ENCODE results near the gene KRTAP10-7.
A peak's percentile ranks its signal among the peaks of the same experiment; 100 is the strongest.
"Not testable (repeated sequence)": the region's sequence is repeated elsewhere in the genome, so short reads cannot be mapped to it uniquely, and the experiment has no call there.

Gene KRTAP10-7

DNA sequence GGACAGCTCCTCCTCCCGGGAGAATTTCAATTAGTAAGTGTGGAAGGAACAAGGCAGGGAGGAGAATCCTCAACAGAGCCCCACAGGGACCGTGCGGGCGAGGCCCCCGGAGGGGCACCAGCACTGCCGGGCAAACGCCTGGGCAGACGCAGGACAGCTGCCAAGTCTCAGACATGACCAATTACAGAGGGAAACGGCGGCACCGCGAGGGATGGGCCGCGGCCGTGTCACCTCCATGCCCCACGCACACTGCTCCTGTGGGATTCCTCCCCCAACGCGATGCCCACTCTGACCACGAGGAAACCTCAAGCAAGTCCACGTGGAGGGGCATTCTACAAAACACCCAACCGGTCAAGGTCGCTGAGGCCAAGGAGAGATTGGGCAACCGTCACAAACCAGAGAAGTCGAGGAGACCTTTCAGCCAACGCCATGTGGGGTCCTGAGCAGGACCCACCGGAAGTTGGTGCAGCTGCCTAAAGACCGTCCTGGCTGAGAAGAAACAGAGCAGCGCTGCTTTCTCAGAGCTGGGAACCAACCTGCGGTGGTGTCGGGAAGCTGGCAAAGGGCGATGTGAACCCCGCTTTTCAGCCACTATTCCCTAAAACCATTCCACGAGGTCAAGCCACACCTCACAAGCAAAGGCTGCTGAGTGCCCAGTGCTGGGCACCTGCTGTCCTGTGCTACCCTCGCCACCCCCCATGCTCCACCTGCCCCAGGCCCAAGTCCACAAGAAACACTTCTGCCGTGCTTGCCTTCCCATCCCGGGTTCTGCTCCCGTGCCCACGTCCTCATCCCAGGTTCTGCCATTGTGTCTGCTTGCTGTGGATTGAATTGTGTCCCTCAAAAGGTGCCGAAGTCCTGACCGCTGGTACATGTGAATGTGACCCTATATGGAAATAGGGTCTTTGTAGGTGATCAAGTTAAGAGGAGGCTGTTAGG is 28.3 kb upstream of the KRTAP10-7 start:
- DNase-seq, result no peak

DNA sequence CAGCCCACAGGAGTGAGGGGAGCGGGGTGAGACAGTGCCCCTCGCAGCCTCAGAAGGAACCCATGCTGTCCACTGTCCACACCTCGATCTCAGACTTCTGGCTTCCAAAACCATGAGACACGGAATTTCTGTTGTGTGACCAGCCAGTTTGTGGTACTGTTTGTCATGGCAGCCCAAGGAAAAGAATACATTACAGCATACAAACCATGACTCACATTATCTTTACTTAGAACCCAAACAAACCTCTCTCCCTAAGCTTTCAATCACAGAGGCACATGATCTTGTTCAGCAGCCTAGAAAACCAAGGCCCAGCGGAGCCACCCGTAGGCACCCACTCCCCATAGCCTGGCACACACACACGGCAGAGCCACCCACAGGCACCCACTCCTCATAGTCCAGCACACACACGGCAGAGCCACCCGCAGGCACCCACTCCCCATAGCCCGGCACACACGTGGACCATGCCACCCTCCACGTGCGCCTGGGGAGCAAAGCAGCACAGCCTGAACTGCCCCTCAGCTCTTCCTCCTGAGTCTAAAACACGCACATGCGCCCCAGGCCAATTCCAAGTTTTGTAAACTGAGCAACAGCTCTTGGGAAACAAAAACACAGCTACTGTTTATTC is 27.3 kb upstream of the KRTAP10-7 start:
- no peak for DNase-seq

DNA sequence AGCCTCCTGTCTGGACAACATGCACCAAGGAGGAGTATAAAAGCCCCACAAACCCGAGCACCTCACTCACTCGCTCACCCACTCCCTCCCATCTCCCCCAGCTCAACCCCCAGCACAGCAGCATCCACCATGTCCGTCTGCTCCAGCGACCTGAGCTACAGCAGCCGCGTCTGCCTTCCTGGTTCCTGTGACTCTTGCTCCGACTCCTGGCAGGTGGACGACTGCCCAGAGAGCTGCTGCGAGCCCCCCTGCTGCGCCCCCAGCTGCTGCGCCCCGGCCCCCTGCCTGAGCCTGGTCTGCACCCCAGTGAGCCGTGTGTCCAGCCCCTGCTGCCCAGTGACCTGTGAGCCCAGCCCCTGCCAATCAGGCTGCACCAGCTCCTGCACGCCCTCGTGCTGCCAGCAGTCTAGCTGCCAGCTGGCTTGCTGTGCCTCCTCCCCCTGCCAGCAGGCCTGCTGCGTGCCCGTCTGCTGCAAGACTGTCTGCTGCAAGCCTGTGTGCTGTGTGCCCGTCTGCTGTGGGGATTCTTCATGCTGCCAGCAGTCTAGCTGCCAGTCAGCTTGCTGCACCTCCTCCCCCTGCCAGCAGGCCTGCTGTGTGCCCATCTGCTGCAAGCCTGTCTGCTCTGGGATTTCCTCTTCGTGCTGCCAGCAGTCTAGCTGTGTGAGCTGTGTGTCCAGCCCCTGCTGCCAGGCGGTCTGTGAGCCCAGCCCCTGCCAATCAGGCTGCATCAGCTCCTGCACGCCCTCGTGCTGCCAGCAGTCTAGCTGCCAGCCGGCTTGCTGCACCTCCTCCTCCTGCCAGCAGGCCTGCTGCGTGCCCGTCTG is 26.6 kb upstream of the KRTAP10-7 start, which contains the start of gene KRTAP10-4:
Gene KRTAP10-4, plus strand, starts transcription at position 100 of the 827 bp plus-strand sequence. Its CDS starts 30 bp downstream, at position 130.
- DNase-seq, result not testable (repeated sequence)

GRCh38 chr21:44574457-44575306 is 25.7 kb upstream of the KRTAP10-7 start:
- no peak for DNase-seq

GRCh38 chr21:44575307-44576024 is 24.9 kb upstream of the KRTAP10-7 start:
- DNase-seq, result no peak

- no peak for DNase-seq
Measured at GRCh38 chr21:44576025-44576420, 24.4 kb upstream of the KRTAP10-7 start.

- DNase-seq, result no peak
Measured at GRCh38 chr21:44578371-44579055, 21.9 kb upstream of the KRTAP10-7 start.

DNA sequence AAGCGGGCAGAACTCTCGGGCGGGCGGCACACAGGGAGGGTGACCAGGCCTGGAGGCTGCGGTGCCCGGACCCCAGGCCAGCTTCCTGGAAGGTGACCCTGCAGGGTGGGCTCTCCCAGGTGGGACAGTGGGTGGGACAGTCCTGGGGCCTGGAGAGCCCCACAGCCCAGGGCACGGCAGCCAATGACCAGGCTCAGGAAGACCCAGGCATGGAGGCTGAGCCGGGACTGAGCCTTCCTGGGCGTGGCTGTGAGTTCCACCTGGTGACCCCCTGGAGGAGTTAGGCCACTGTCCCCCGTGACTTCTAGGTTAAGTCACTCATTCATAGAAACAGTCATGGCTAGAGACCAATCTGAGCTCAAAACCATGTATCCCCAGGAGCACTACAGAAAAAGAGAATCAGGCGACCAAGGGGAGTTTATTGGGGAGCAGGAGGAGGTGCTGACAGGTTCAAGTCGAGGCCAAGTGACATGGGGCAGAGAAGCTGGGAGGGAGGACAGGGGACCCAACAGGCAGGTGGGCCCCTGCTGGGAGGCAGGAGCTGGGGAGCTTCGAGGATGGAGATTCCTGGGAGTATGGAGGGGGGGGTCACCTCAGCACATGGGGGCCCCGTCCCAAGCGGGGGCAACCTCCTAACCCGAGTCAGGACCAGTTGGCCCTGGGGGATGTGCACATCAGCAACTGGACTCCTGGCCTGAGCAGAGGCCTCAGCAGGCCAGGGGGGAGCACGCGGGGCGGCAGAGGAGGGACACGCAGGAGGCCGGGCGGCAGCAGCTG is 21.2 kb upstream of the KRTAP10-7 start:
- DNase-seq, result no peak

- DNase-seq, result no peak
Measured at GRCh38 chr21:44579833-44580144, 20.6 kb upstream of the KRTAP10-7 start.

DNA sequence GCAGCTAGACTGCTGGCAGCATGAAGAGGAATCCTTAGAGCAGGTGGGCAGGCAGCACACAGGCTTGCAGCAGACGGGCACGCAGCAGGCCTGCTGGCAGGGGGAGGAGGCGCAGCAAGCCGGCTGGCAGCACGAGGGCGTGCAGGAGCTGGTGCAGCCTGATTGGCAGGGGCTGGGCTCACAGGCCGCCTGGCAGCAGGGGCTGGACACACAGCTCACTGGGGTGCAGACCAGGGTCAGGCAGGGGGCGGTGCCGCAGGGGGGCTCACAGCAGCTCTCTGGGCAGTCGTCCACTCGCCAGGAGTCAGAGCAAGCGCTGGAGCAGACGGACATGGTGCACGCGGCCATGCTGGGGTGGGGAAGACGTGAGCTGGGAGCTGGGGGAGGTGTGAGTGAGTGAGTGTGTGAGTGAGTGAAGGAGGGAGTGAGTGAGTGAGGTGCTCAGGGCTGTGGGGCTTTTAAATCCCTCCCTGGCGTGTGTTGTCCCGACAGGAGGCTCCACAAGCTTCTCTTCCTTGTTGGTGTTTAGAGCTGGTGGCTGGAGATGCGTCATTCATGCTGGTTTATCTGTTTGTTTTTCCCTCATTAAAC is 20.1 kb upstream of the KRTAP10-7 start, which contains the start of gene KRTAP10-5:
Gene KRTAP10-5, minus strand, starts transcription at position 374 of the 591 bp plus-strand sequence. Its CDS starts 26 bp downstream, at position 348.
- not testable (repeated sequence) for DNase-seq

- no peak for DNase-seq
Measured at GRCh38 chr21:44581158-44581557, 19.2 kb upstream of the KRTAP10-7 start.

GRCh38 chr21:44582055-44582454 is 18.3 kb upstream of the KRTAP10-7 start:
- DNase-seq, result no peak

GRCh38 chr21:44583089-44583799 is 17.2 kb upstream of the KRTAP10-7 start:
- DNase-seq, result no peak

DNA sequence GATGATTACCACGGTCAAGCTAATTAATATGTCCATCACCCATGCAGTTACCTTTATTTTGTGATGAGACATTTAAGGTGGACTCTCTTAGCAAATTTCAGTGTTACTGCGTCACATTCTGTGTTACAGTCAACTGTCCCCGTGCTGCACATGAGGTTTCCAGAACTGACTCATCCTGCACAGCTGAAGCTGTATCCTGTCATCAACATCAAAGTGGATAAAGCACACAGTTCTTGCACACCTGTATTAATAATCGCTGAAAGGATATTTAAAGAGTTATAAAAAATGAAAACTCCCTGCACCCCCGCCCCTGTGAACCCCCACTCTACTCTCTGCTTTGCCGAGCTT is 16.6 kb upstream of the KRTAP10-7 start:
- DNase-seq, result peak; percentile 49

GRCh38 chr21:44585892-44586291 is 14.5 kb upstream of the KRTAP10-7 start:
- no peak for DNase-seq

DNA sequence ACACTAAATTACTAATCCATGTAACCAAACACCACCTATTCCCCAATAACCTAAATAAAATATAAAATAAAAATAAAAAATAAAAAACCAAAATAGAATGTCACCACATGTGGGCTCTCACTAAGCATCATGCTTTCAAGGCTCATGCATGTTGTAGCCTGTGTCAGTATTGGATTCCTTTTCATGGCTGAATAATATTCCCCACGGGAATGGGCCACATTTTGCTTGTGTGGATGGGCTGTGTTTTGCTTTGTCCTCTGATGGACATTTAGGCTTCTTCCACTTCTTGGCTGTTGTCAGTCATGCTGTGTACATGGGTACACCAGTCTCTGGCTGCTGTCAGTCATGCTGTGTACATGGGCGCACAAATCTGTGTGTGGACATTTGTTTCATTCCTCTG is 11.3 kb upstream of the KRTAP10-7 start:
- no peak for DNase-seq

DNA sequence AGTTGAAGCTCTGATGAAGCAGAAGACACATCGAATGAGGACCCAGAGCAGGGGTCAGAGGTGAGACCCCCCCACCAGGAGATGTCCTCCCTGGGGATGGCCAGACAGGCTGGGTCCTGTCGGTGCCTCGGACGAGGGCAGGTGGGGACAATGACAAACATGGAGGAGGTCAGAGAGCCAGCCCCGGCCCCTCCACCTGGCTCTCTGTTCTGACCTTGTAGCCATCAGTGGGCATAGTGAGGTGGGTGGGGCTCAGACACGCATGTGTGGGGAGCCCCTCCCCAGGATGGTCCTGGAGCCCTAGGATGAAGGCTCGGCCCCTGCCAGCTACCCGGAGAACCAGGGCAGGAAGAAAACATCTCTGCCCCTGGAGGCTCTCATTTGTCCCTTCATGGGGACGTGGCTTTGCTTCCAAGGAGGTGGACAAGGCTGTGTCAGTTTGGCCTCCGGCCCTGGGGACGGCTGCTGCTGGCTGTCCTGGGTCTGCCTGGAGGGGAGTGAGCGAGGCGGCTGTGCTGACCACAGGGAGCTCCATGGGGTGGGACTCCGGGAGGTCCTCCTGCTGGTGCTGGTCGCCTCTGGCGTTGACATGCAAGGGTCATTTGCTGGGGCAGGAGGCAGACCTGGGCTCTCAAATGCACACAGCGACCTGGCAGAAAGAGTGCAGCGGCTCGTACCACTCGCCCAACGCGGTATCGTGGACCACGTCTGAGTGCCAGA is 10.7 kb upstream of the KRTAP10-7 start:
- no peak for DNase-seq

GRCh38 chr21:44590311-44590721 is 10.1 kb upstream of the KRTAP10-7 start:
- DNase-seq, result no peak
